IPS-15b (cell line): ENCODE results near the gene CDC42SE2.
"Not testable (repeated sequence)": the region's sequence is repeated elsewhere in the genome, so short reads cannot be mapped to it uniquely, and the experiment has no call there.

Experiments used
- H3K27me3 ChIP-seq: one replicate; pipeline ENCODE4 v1.6.1; 2013; ENCODE audit warnings: low read length; ENCODE audit not compliant: control insufficient read depth, insufficient read depth
- H3K36me3 ChIP-seq: one replicate; pipeline ENCODE4 v1.6.1; 2013; ENCODE audit warnings: low read length; ENCODE audit not compliant: control insufficient read depth, insufficient read depth
- H3K4me1 ChIP-seq: one replicate; pipeline ENCODE4 v1.6.1; 2013; ENCODE audit warnings: mild to moderate bottlenecking, low read length; ENCODE audit not compliant: control insufficient read depth, insufficient read depth
- H3K4me3 ChIP-seq: one replicate; pipeline ENCODE4 v1.5.1; 2013; ENCODE audit warnings: low read depth, low read length
- H3K9ac ChIP-seq: one replicate; pipeline ENCODE4 v1.6.1; 2013; ENCODE audit warnings: low read depth, mild to moderate bottlenecking, low read length
- H3K9me3 ChIP-seq: one replicate; pipeline ENCODE4 v1.6.1; 2013; ENCODE audit warnings: mild to moderate bottlenecking, low read length; ENCODE audit not compliant: control insufficient read depth, insufficient read depth

The CDC42SE2 gene

GRCh38 chr5:131268758-131269370, 5.0 kb downstream of the CDC42SE2 start:
- Histone ChIP-seq H3K9ac (no peak overlapping the region), H3K4me3 (no peak overlapping the region), H3K36me3 (no peaks in the 10 kb centered on the region), H3K9me3 (no peaks in the 10 kb centered on the region), H3K27me3 (no peaks in the 10 kb centered on the region), H3K4me1 (peaks cover 8% of the 10 kb centered on the region)

- Histone ChIP-seq H3K4me1 (peaks cover under 1% of the 10 kb centered on the region), H3K9me3 (no peaks in the 10 kb centered on the region), H3K9ac (no peak overlapping the region), H3K27me3 (no peaks in the 10 kb centered on the region), H3K4me3 (no peak overlapping the region), H3K36me3 (no peaks in the 10 kb centered on the region)
These were observed 7.0 kb downstream of the CDC42SE2 start for GRCh38 chr5:131270809-131271208.

GRCh38 chr5:131271888-131272287, 8.0 kb downstream of the CDC42SE2 start:
- not testable (repeated sequence) for H3K9me3 ChIP-seq, H3K9ac ChIP-seq, H3K4me3 ChIP-seq, H3K4me1 ChIP-seq, H3K27me3 ChIP-seq, H3K36me3 ChIP-seq

- Histone ChIP-seq H3K9me3 (no peaks in the 10 kb centered on the region), H3K4me3 (no peak overlapping the region), H3K9ac (no peak overlapping the region), H3K27me3 (no peaks in the 10 kb centered on the region), H3K4me1 (no peaks in the 10 kb centered on the region), H3K36me3 (no peaks in the 10 kb centered on the region)
These were observed 8.5 kb downstream of the CDC42SE2 start for GRCh38 chr5:131272307-131272706.

GRCh38 chr5:131272724-131273123, 8.9 kb downstream of the CDC42SE2 start:
- Histone ChIP-seq H3K9ac (no peak overlapping the region), H3K4me3 (no peak overlapping the region), H3K36me3 (no peaks in the 10 kb centered on the region), H3K27me3 (no peaks in the 10 kb centered on the region), H3K9me3 (no peaks in the 10 kb centered on the region), H3K4me1 (no peaks in the 10 kb centered on the region)

- Histone ChIP-seq H3K4me3 (no peak overlapping the region), H3K4me1 (no peaks in the 10 kb centered on the region), H3K9me3 (no peaks in the 10 kb centered on the region), H3K36me3 (no peaks in the 10 kb centered on the region), H3K27me3 (no peaks in the 10 kb centered on the region), H3K9ac (no peak overlapping the region)
These were observed 10.6 kb downstream of the CDC42SE2 start for GRCh38 chr5:131274326-131275063.

GRCh38 chr5:131276072-131276471, 12.2 kb downstream of the CDC42SE2 start:
- H3K4me3 ChIP-seq: no peak overlapping the region
- no peaks in the 10 kb centered on the region for H3K9me3 ChIP-seq
- H3K27me3 ChIP-seq: no peaks in the 10 kb centered on the region
- no peaks in the 10 kb centered on the region for H3K4me1 ChIP-seq
- H3K36me3 ChIP-seq: no peaks in the 10 kb centered on the region
- H3K9ac ChIP-seq: no peak overlapping the region

GRCh38 chr5:131277447-131277846, 13.6 kb downstream of the CDC42SE2 start:
- no peak overlapping the region for H3K4me3 ChIP-seq
- no peaks in the 10 kb centered on the region for H3K36me3 ChIP-seq
- H3K27me3 ChIP-seq: no peaks in the 10 kb centered on the region
- H3K9me3 ChIP-seq: no peaks in the 10 kb centered on the region
- H3K4me1 ChIP-seq: no peaks in the 10 kb centered on the region
- no peak overlapping the region for H3K9ac ChIP-seq

GRCh38 chr5:131277875-131278740, 14.3 kb downstream of the CDC42SE2 start:
- H3K4me3 ChIP-seq: no peak overlapping the region
- H3K4me1 ChIP-seq: no peaks in the 10 kb centered on the region
- no peaks in the 10 kb centered on the region for H3K36me3 ChIP-seq
- no peak overlapping the region for H3K9ac ChIP-seq
- no peaks in the 10 kb centered on the region for H3K27me3 ChIP-seq
- H3K9me3 ChIP-seq: no peaks in the 10 kb centered on the region

GRCh38 chr5:131278741-131279124, 14.9 kb downstream of the CDC42SE2 start:
- not testable (repeated sequence) for H3K27me3 ChIP-seq, H3K4me1 ChIP-seq, H3K9ac ChIP-seq, H3K4me3 ChIP-seq, H3K36me3 ChIP-seq, H3K9me3 ChIP-seq

GRCh38 chr5:131279204-131279603, 15.4 kb downstream of the CDC42SE2 start:
- H3K4me3 ChIP-seq: no peak overlapping the region

GRCh38 chr5:131280417-131280816, 16.6 kb downstream of the CDC42SE2 start:
- Histone ChIP-seq H3K9me3 (no peaks in the 10 kb centered on the region), H3K4me3 (no peak overlapping the region), H3K36me3 (no peaks in the 10 kb centered on the region), H3K27me3 (no peaks in the 10 kb centered on the region), H3K4me1 (no peaks in the 10 kb centered on the region), H3K9ac (no peak overlapping the region)

More at GRCh38 chr5:131279204-131279603, 15.4 kb downstream of the CDC42SE2 start:
- Histone ChIP-seq H3K27me3 (no peaks in the 10 kb centered on the region), H3K36me3 (no peaks in the 10 kb centered on the region), H3K9me3 (no peaks in the 10 kb centered on the region), H3K4me1 (no peaks in the 10 kb centered on the region), H3K9ac (no peak overlapping the region)
